T-helper 17 cell (primary cell): ENCODE measurements around the gene R3HDM4. TPM values are rescaled to one million over a fixed set of nuclear protein-coding genes. Genes with fewer than 3 reads are reported as not detected.
"Not testable (repeated sequence)": the region's sequence is repeated elsewhere in the genome, so short reads cannot be mapped to it uniquely, and the experiment has no call there.

ENCODE experiments used
- ATAC-seq: fragments of 150-1000 bp; cut with Tn5 transposase; 2 replicates; pipeline ENCODE4 v1.10.0; 2021; ENCODE audit warnings: mild to moderate bottlenecking, moderate library complexity
- DNase-seq, 3 donors: peaks; one replicate each; pipeline versions ENCODE4 v3.0.0 to v3.0.0-alpha.2; 2020 to 2021
- H3K9me3 ChIP-seq: one replicate; pipeline ENCODE4 v1.7.0; 2013; ENCODE audit warnings: low read length, mild to moderate bottlenecking; ENCODE audit not compliant: control insufficient read depth, poor library complexity, severe bottlenecking
- H3K27ac Mint-ChIP-seq: one replicate; pipeline ENCODE4 v1.8.0; 2022; ENCODE audit warnings: mild to moderate bottlenecking, moderate library complexity, mixed read lengths
- H3K27me3 Mint-ChIP-seq: one replicate; pipeline ENCODE4 v1.8.0; 2022; ENCODE audit warnings: mixed read lengths
- H3K36me3 Mint-ChIP-seq: one replicate; pipeline ENCODE4 v1.8.0; 2022; ENCODE audit warnings: low read depth, mixed read lengths
- H3K4me1 Mint-ChIP-seq: one replicate; pipeline ENCODE4 v1.8.0; 2022; ENCODE audit warnings: mild to moderate bottlenecking, mixed read lengths
- H3K4me3 Mint-ChIP-seq: one replicate; pipeline ENCODE4 v1.8.0; 2022; ENCODE audit warnings: mild to moderate bottlenecking, moderate library complexity, mixed read lengths
- total RNA-seq, 4 donors: library from RNA in 2 of 4; stranded (reverse) in 2 of 4; gene quantifications; one replicate each; pipeline ENCODE4 v1.2.3 and lab custom pipeline; 2022 to 2026

Gene R3HDM4
- total RNA-seq (100 to 1,000 TPM; 233 to 243 TPM), total RNA-seq (lab: John Stamatoyannopoulos, UW) (123 to 152 reads per million in 2 donors)

DNA sequence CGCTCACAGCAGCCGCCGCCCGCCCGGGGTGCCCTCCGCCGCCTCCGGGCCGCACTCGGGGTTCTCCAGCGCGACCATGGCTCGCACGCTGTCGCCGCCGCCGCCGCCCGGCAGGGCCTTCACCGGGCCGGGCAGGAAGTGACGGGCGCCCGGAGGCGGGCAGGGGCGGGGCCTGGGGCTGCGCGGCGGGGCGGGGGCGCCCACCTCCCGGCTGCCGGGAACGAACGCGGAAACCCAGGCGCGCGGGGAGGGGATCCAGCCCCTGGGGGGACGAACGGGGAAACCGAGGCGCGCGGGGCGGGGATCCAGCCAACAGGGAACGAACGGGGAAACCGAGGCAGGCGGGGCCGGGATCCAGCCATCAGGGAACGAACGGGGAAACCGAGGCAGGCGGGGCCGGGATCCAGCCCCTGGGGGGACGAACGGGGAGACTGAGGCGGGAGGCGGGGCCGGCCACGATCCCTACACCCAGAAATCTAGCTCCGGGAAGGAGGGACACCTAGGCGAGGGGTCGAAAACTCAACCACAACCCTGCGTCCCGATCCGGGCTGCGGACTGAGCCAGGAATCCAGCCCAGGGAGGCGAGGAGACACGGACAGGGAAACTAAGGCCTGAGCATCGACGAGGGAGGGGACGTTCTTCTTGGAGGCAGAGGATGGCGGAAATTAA, at the start of gene R3HDM4:
R3HDM4 (minus strand) TSS at position 140 of the 669 bp plus-strand sequence; CDS start at position 78, 62 bp downstream.
- no peaks in the 10 kb centered on the region for H3K9me3 ChIP-seq
- DNase-seq, result peak; percentile 80 to 88 (median 85)
- ATAC-seq, result peak; percentile 62
- peaks cover 25% of the 10 kb centered on the region for H3K4me1 Mint-ChIP-seq
- H3K4me3 Mint-ChIP-seq, result peak within 1 kb of the TSS; percentile 92
- peak within 1 kb of the TSS; percentile 89 for H3K27ac Mint-ChIP-seq
- peaks cover 6% of the 10 kb centered on the region for H3K36me3 Mint-ChIP-seq
- H3K27me3 Mint-ChIP-seq, result no peaks in the 10 kb centered on the region

DNA sequence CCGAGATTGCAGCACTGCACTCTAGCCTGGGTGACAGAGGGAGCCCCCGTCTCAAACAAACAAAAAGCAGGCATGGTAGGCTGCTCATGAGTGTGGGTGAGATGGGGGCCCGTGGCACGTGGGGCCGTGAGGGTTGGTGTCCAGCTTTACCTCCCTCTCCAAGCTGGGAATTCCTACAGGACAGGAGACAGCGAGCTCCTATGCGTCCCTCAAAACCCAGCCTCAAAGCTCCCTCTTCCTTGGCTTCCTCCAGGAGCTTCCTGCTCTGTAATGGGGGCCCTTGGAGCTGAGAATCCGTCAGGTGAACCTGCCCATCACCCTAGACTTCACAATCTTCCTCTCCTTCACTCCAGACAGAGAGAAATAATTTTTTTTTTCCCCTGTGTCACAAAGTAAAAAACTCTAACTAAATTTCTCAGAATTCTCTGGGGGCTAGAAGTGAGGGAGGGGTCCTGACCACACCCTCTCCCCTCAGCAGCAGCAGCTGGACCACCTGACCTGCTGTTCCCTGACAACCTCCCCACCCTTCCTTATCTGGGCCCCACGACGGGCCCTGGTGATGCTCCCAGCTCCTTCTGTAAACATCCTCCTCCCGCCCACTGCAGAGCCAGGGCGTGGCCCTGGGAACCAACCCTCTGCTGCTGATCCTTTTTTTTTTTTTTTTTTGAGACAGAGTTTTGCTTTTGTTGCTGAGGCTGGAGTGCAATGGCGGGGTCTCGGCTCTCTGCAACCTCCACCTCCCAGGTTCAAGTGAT, 49.0 kb upstream of the R3HDM4 start:
- H3K4me1 Mint-ChIP-seq, result peaks cover 2% of the 10 kb centered on the region
- H3K27me3 Mint-ChIP-seq, result no peaks in the 10 kb centered on the region
- ATAC-seq (no peak), DNase-seq (no peak)
- H3K9me3 ChIP-seq, result no peaks in the 10 kb centered on the region
- no peak overlapping the region for H3K4me3 Mint-ChIP-seq
- peaks cover 2% of the 10 kb centered on the region for H3K36me3 Mint-ChIP-seq
- H3K27ac Mint-ChIP-seq, result peak overlapping the region; percentile 77

DNA sequence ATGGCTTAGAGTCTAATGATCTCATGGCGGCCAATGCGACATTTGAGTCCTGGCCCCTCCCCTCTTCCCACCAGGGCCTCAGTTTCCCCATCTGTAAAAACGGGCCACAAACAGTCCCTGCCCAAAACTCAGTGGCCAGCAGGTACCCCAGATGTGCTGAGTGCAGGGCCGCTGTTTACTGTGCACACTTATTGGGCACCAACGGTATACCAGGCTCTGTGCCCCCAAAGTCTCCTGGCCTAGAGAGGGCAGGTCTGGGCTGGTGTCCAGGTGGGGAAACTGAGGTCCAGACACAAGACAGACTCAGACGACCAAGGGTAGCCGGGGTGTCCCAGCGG, 47.6 kb upstream of the R3HDM4 start:
- H3K4me1 Mint-ChIP-seq, result peaks cover 2% of the 10 kb centered on the region
- H3K27me3 Mint-ChIP-seq, result no peaks in the 10 kb centered on the region
- H3K9me3 ChIP-seq, result no peaks in the 10 kb centered on the region
- no peak overlapping the region for H3K27ac Mint-ChIP-seq
- no peak overlapping the region for H3K4me3 Mint-ChIP-seq
- peaks cover 2% of the 10 kb centered on the region for H3K36me3 Mint-ChIP-seq
- no peak for ATAC-seq
- DNase-seq, result no peak

- Mint-ChIP-seq H3K36me3 (peaks cover under 1% of the 10 kb centered on the region), H3K4me1 (peaks cover under 1% of the 10 kb centered on the region)
- no peak for DNase-seq
These were observed 47.0 kb upstream of the R3HDM4 start for GRCh38 chr19:960020-960419.

DNA sequence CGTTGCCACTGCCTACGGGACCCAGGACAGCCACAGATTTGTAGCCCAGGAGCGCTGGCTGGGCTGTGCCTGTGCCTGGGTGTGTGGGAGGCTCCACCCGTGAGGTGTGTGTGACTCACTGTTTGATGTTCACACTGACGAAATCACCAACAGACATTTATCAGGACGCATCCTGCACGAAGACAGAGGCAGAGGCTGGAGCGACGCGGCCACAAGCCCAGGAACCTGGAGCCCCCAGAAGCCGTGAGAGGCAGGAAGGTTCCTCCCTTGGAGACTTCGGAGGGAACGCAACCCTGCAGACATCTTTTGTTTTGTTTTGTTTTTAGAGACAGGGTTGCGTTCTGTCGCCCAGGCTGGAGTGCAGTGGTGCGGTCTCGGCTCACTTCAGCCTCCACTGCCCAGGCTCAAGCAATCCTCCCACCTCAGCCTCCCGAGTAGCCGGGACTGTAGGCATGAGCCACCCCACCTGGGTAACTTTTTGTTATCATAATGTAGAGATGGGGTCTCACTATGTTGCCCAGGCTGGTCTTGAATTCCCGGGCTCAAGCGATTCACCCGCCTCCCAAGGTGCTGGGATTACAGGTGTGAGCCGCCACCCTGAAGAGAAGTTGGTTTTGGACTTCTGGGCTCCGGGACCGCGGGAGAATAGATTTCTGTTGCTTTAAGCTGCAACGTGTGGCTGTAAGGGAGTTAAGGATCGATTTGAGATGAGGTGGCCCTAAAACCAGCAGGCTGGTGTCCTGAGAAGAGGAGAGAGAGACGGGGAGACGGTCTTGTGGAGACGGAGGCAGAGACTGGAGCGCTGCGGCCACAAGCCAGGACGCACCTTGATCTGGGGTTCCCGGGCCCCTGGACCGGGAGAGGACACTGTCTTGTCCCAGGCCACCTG, 46.2 kb upstream of the R3HDM4 start:
- Mint-ChIP-seq H3K27me3 (no peaks in the 10 kb centered on the region), H3K4me1 (no peaks in the 10 kb centered on the region), H3K27ac (no peak overlapping the region), H3K4me3 (no peak overlapping the region), H3K36me3 (no peaks in the 10 kb centered on the region)
- no peaks in the 10 kb centered on the region for H3K9me3 ChIP-seq
- DNase-seq (no peak), ATAC-seq (no peak)

More at GRCh38 chr19:960020-960419, 47.0 kb upstream of the R3HDM4 start:
- no peak overlapping the region for H3K4me3 Mint-ChIP-seq
- H3K9me3 ChIP-seq, result no peaks in the 10 kb centered on the region
- no peak overlapping the region for H3K27ac Mint-ChIP-seq
- ATAC-seq, result no peak
- H3K27me3 Mint-ChIP-seq, result no peaks in the 10 kb centered on the region

DNA sequence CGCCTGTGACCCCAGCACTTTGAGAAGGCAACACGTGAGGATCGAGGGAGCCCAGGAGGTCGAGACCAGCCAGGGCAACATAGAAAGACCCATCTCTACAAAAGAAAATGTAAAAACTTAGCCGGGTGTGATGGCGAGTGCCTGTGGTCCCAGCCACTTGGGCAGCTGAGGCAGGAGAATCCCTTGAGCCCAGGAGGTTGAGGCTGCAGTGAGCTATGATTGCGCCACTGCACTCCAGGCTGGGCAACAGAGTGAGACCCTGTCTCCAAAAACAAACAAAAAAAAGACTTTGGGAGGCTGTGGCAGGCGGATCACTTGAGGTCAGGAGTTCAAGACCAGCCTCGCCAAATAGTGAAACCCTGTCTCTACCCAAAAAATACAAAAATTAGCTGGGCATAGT, 44.6 kb upstream of the R3HDM4 start:
- not testable (repeated sequence) for H3K4me3 Mint-ChIP-seq

GRCh38 chr19:956766-957440, 43.9 kb upstream of the R3HDM4 start:
- Mint-ChIP-seq H3K4me1 (no peaks in the 10 kb centered on the region), H3K4me3 (no peak overlapping the region), H3K27me3 (no peaks in the 10 kb centered on the region), H3K36me3 (no peaks in the 10 kb centered on the region), H3K27ac (no peak overlapping the region)
- ATAC-seq (no peak), DNase-seq (no peak)
- no peaks in the 10 kb centered on the region for H3K9me3 ChIP-seq

More for the DNA sequence above, 44.6 kb upstream of the R3HDM4 start:
- H3K4me1 Mint-ChIP-seq, ATAC-seq, H3K9me3 ChIP-seq, H3K36me3 Mint-ChIP-seq, DNase-seq, H3K27me3 Mint-ChIP-seq: not testable (repeated sequence)
- peak overlapping the region; percentile 32 for H3K27ac Mint-ChIP-seq

DNA sequence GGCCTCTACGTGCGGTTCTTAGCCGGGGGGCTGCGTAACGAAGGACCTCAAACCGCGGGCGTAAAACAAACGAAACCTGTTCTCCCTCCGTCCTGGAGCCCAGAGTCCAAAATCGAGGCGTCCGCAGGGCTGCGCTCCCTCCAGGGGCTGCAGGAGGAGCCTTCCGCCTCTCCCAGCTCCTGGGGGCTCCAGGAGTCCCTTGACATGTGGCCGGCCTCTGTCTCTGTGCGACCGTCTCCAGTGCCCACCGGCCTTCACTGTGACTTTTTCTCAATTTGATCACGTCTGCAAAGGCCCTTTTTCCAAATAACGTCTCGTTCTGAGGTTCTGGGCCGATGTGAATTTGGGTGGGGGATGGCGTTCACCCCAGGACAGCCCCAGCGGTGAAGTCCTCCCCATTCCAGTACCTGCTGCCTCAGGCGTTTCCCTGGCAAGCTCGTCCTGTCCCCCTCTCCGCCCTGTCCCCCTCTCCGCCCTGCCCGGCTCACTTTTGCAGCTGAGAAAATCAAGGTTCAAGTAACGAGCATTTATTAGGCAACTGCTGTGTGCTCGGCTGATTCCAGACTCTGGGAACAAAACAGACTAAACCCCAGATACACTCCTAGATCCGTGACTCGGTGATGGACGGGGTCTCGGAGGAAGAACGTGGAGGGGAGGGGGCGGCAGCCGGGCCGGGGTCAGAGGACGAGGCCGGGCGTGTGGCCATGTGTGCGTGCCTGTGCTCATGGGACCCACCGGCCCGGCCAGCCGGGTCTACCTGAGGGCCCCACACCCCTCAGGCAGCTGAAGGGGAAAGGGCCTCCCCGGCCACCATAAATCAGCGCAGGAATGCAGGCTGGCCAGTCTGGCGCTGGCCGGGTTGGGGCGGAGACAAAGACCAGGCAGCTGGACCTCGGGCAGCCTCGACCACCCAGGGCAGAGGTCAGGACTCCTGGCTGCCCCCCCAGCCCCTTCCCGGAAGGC, 43.1 kb upstream of the R3HDM4 start:
- no peaks in the 10 kb centered on the region for H3K4me1 Mint-ChIP-seq

GRCh38 chr19:954672-955494, 41.9 kb upstream of the R3HDM4 start:
- no peak for DNase-seq
- no peaks in the 10 kb centered on the region for H3K9me3 ChIP-seq
- ATAC-seq, result no peak
- Mint-ChIP-seq H3K36me3 (no peaks in the 10 kb centered on the region), H3K4me1 (no peaks in the 10 kb centered on the region), H3K4me3 (no peak overlapping the region), H3K27me3 (no peaks in the 10 kb centered on the region), H3K27ac (no peak overlapping the region)

More for the DNA sequence above, 43.1 kb upstream of the R3HDM4 start:
- no peaks in the 10 kb centered on the region for H3K9me3 ChIP-seq
- ATAC-seq (no peak), DNase-seq (no peak)
- Mint-ChIP-seq H3K27ac (no peak overlapping the region), H3K36me3 (no peaks in the 10 kb centered on the region), H3K27me3 (no peaks in the 10 kb centered on the region), H3K4me3 (no peak overlapping the region)

DNA sequence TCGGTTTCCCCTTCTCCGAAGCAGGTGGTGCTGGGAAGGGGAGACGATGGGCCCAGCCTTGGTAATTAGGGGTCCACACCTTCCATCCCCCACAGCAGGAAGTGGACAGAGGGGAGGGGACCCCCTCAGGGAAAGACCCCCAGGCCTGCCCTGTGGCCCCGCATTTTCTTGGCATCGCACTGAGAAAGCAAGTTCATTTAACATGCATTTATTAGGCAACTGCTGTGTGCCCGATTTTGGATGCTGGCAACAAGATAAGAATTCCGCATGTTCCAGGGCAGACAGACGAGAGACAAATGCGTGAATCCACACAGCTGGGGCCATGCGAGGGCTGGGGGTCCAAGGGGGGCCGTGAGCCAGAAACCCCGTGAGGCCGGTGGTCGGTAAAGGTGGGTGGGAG, 41.3 kb upstream of the R3HDM4 start:
- Mint-ChIP-seq H3K27me3 (no peaks in the 10 kb centered on the region), H3K36me3 (no peaks in the 10 kb centered on the region), H3K27ac (no peak overlapping the region), H3K4me3 (no peak overlapping the region), H3K4me1 (no peaks in the 10 kb centered on the region)
- no peak for ATAC-seq
- DNase-seq, result no peak
- no peaks in the 10 kb centered on the region for H3K9me3 ChIP-seq

- no peaks in the 10 kb centered on the region for H3K27me3 Mint-ChIP-seq
- H3K4me3 Mint-ChIP-seq, result peak overlapping the region; percentile 12
- no peaks in the 10 kb centered on the region for H3K4me1 Mint-ChIP-seq
- no peaks in the 10 kb centered on the region for H3K9me3 ChIP-seq
- no peak overlapping the region for H3K27ac Mint-ChIP-seq
- no peak for ATAC-seq
- no peak for DNase-seq
- H3K36me3 Mint-ChIP-seq, result no peaks in the 10 kb centered on the region
These were observed 40.6 kb upstream of the R3HDM4 start for GRCh38 chr19:953445-954271.
